GM19328 (cell line): ENCODE measurements around the gene ARHGAP22.

Experiments
- ATAC-seq: cut with Tn5 transposase; IDR thresholded peaks from one replicate; pipeline ENCODE4 v1.9.1; 2021; ENCODE audit warnings: mild to moderate bottlenecking, moderate library complexity; ENCODE audit not compliant: unreplicated experiment

Gene ARHGAP22

GRCh38 chr10:48482207-48482606 lies 122.7 kb downstream of the ARHGAP22 start:
- no peak for ATAC-seq

DNA sequence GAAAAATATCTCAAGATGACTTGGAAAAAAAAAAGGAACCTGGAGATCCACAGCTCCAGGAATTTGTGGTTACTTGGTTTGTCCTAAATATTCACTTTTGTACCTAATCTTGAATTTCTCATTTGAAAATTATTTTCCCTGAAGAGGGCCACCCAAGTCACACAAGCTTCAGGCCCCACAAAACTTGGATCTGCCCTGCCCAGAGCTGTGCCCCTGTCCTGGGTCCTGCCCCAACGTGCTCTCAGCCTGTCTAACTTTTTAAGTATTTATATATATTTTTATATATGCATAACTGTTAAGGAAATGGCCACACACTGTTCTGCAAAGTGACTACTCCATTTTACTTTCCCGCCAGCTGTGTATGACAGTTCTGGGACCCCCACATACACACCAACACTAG lies 123.5 kb downstream of the ARHGAP22 start:
- ATAC-seq, result no peak

GRCh38 chr10:48480397-48481374 lies 124.2 kb downstream of the ARHGAP22 start:
- no peak for ATAC-seq

GRCh38 chr10:48478980-48479811 lies 125.7 kb downstream of the ARHGAP22 start:
- no peak for ATAC-seq

DNA sequence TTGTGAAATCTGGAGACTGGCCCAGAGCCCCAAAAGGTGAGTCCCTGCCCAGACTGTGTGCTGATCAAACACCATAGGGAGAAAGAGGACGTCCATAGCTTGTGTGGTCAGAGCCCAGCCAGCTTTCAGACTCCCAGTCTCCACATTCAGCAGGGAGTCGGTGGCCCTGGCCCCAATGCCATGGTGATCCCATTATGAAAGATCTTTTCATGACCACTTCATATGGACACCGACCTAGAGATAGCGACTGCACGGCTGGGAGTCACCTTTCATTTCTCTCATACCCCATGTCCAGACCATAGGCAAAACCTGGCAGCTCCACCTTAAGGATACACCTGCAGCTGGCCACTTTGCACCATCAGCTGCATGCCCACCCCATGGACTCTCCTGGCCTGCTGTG lies 126.4 kb downstream of the ARHGAP22 start:
- ATAC-seq, result no peak

DNA sequence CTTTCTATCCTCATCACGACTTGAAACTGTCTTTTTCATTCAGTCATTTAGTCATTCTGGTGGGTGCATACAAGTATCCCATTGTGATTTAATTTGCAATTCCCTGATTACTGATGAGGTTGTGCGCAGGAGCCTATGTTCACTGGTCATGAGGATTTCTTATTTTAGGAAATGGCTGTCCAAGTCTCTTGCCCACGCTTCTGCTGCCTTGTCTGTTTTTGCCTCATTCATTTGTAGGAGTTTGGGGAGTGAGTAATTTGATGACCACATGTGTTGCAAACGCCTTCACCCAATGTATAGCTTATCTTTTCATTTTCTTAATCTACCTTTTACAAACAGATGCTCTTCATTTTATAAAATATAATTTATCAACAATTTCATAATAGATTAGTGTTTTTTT lies 127.3 kb downstream of the ARHGAP22 start:
- no peak for ATAC-seq

GRCh38 chr10:48477141-48477540 lies 127.7 kb downstream of the ARHGAP22 start:
- ATAC-seq, result no peak

DNA sequence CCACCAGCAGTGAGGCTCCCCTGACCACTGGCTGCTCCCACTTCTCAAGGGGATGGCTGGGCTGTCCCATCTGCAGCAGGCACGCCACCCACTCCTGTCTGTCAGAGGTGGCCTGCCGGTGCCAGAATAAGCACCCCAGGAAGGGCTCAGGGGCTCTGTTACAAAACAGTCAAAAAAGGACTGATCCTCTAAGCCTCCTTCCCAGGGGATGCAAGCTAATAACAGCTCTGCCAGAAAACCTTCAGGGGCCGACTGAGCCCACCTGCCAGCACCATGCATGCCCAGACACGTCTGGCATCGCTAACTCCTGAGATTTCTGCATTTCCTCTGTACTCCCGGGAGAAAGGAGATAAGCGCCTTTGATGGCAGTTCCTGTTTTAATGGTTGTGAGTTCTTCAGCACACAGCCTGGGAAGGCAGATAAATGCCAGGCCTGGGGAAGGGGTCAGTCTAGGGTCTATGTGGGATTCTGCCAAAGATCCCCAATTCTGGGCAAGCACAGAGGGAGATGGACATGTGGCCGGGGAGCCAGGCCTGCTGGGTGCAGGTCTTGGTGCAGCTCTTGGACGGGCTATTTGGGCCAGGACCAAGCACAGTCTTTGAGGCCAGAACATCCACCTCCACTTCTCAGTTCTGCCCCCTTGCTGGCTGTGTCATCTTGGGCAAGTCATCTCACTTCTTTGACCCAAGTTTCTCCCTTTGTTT lies 128.4 kb downstream of the ARHGAP22 start:
- ATAC-seq, result no peak

- ATAC-seq, result no peak
Measured at GRCh38 chr10:48475943-48476278, 129.0 kb downstream of the ARHGAP22 start.

GRCh38 chr10:48474765-48475365 lies 130.0 kb downstream of the ARHGAP22 start:
- ATAC-seq, result no peak

- ATAC-seq, result no peak
Measured at GRCh38 chr10:48473704-48474103, 131.2 kb downstream of the ARHGAP22 start.

DNA sequence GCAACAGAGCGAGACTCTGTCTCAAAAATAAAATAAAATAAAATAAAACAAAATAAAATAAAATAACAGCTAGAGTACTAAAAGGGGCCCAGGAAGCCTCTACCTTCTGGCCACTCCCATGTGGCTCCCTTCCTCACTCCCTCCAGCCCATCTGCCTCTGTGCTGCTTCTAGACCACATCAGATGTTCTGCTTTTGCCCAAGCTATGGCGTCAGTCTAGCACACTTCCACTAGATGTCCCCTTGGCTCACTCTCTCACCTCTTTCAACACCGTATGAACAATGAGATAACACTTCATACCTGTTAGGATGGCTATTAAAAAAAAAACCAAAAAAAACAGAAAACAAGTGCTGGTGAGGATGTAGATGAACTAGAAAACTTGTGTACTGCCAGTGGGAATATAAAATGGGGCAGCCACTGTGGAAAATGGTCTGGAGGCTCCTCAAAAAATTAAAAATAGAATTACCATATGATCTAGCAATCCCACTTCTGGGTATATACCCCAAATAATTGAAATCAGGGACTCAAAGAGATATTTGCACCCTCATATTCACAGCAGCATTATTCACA lies 132.3 kb downstream of the ARHGAP22 start:
- ATAC-seq, result no peak

GRCh38 chr10:48470893-48471805 lies 133.7 kb downstream of the ARHGAP22 start:
- ATAC-seq, result no peak

DNA sequence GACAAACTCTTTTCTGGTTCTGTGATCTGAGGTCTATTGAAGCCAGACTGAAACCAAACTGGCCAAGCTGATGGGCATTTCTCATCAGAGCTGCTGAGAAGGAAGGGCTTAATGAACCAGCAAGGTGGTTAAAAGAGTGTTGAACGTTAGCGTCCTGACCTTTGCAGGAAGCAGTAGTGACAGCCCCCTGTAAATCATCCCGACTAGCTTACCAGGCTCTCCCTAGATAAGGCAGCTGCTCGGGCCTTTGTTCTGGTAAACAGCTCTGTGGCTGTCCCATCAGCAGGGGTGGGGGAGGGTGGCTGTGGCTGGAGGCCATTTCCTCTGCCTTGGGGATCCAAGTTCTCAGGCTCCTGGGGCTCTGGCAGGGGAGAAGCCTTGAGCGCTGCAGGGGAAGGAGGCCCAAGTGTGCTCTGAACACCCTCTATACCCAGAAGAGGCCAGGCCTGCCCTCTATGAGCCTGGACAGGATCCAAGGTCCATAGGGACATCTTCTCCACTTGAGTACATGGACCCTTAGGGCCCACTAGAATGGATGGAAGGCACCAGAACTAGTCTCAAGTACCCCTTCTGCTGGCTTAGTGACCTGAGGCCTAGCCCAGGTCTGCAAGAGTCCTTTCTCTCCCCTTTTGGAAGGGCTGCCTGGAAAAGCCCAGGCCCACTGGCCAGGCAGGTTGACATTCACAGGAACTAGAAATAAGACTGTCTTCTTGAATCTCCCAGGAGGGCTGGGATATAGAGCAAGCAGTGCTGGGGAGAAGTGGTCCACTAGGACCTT lies 134.6 kb downstream of the ARHGAP22 start:
- no peak for ATAC-seq

- no peak for ATAC-seq
Measured at GRCh38 chr10:48469516-48470020, 135.3 kb downstream of the ARHGAP22 start.

DNA sequence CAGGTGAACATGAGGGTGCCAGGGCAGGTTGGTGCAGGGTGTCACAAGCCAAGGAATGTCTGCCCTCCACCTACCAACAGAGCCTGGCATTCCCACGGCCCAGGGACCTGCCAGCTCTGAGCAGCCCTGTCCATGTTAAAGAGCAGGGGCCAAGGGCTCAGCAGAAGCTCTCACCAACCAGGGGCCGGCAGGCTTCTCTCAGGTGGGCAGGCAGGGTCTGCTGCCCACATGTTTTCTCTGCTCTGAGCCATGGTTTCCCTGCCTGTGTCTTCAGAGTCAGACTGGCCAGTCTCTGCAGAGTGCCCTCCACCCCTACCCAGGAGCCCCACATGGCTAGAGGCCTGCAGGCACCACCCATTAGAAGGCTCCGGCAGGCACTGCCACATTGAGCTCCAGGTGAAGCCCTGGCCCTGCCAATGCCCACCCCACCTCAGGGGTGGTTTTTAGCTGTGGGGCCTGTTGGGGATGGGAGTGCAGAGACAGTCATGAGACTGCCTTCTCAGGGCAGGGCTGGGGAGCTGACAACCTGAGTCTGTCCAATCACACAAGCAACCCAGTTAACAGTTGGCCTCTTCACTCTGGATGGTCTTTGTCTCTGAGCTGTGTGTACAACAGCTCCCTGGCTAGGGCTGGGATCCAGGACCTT lies 135.9 kb downstream of the ARHGAP22 start:
- no peak for ATAC-seq

DNA sequence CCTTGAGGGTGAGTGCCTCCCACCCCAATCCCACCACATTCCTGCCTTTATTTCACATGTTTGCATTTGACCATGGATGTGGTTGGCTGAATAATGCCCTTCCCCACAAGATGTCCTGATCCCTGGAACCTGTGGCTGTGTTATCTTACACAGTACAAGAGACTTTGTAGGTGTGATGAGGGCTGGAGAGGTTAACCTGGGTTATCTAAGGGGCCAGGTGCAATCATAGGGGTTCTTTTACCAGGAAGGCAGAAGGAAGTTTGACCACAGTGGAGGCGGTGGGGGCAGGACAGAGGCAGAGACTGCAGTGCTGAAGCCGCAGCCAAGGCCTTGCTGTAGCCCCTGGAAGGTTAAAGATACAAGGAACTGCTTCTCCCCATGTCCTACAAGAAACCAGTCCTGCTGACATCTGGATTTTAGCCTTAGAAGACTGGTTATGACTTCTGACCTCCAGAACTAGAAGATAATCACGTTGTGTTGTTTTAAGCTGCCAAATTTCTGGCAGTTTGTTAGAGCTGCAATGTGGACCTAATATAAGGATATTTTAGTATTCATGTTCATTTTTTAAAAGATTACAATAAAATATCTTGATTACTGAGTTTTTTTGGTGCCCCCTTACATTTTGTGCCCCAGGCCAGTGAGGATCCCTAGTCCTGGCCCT lies 136.6 kb downstream of the ARHGAP22 start:
- no peak for ATAC-seq
